ENCODE data around the gene COX6A2.
"Not testable (repeated sequence)": the region's sequence is repeated elsewhere in the genome, so short reads cannot be mapped to it uniquely, and the experiment has no call there.

The COX6A2 gene

GRCh38 chr16:31436221-31437045, 8.3 kb upstream of the COX6A2 start:
- DNase-seq = no peak

GRCh38 chr16:31435341-31436220, 7.4 kb upstream of the COX6A2 start:
- DNase-seq = no peak

GRCh38 chr16:31430380-31431052, 2.4 kb upstream of the COX6A2 start:
- DNase-seq = no peak

GRCh38 chr16:31429796-31430195, 1.6 kb upstream of the COX6A2 start:
- DNase-seq = no peak

- no peak for DNase-seq
Observed at GRCh38 chr16:31429314-31429713, 1.2 kb upstream of the COX6A2 start.

GRCh38 chr16:31428638-31429247, 583 bp upstream of the COX6A2 start:
- DNase-seq = no peak

- DNase-seq = no peak
Observed at GRCh38 chr16:31427441-31428278, 500 bp downstream of the COX6A2 start.

- DNase-seq = no peak
Observed at GRCh38 chr16:31423801-31424200, 4.4 kb downstream of the COX6A2 start.

GRCh38 chr16:31423241-31423640, 4.9 kb downstream of the COX6A2 start:
- no peak for DNase-seq

- no peak for DNase-seq
Observed at GRCh38 chr16:31421587-31421986, 6.6 kb downstream of the COX6A2 start.

- no peak for DNase-seq
Observed at GRCh38 chr16:31420037-31420436, 8.1 kb downstream of the COX6A2 start.

- no peak for DNase-seq
Observed at GRCh38 chr16:31417916-31418315, 10.2 kb downstream of the COX6A2 start.

- not testable (repeated sequence) for DNase-seq
Observed at GRCh38 chr16:31417036-31417435, 11.1 kb downstream of the COX6A2 start.

- no peak for DNase-seq
Observed at GRCh38 chr16:31416371-31416770, 11.8 kb downstream of the COX6A2 start.

- DNase-seq = no peak
Observed at GRCh38 chr16:31414706-31415105, 13.5 kb downstream of the COX6A2 start.

- DNase-seq = no peak
Observed at GRCh38 chr16:31413943-31414342, 14.2 kb downstream of the COX6A2 start.

GRCh38 chr16:31413381-31413780, 14.8 kb downstream of the COX6A2 start:
- no peak for DNase-seq

GRCh38 chr16:31412750-31413149, 15.4 kb downstream of the COX6A2 start:
- DNase-seq = no peak

- DNase-seq = no peak
Observed at GRCh38 chr16:31411024-31411844, 16.9 kb downstream of the COX6A2 start.

- DNase-seq = no peak
Observed at GRCh38 chr16:31410082-31410481, 18.1 kb downstream of the COX6A2 start.

GRCh38 chr16:31409433-31409832, 18.7 kb downstream of the COX6A2 start:
- DNase-seq = no peak

Measured in GDM1 (cell line).